ENCODE results near the gene LIMK1. TPM values are rescaled to one million over a fixed set of nuclear protein-coding genes. Genes with fewer than 3 reads are reported as not detected.
"Not testable (repeated sequence)": the region's sequence is repeated elsewhere in the genome, so short reads cannot be mapped to it uniquely, and the experiment has no call there.

Gene LIMK1
- total and polyA plus RNA-seq, 2 experiments from 2014 or later = 15.6 to 54.4 TPM

- no peaks in the 10 kb centered on the region for H3K9me3 ChIP-seq (ENCODE audit: low read depth)
- H3K27ac ChIP-seq = no peak overlapping the region
- no peak overlapping the region for H3K4me3 ChIP-seq
- DNase-seq (ENCODE audit: low read depth in 1 of 2, low spot score in 1 of 2) = no peak
- H3K36me3 ChIP-seq = no peaks in the 10 kb centered on the region
- peaks cover 4% of the 10 kb centered on the region for H3K4me1 ChIP-seq (ENCODE audit: low read depth)
- TF ChIP-seq, protein P1, sequence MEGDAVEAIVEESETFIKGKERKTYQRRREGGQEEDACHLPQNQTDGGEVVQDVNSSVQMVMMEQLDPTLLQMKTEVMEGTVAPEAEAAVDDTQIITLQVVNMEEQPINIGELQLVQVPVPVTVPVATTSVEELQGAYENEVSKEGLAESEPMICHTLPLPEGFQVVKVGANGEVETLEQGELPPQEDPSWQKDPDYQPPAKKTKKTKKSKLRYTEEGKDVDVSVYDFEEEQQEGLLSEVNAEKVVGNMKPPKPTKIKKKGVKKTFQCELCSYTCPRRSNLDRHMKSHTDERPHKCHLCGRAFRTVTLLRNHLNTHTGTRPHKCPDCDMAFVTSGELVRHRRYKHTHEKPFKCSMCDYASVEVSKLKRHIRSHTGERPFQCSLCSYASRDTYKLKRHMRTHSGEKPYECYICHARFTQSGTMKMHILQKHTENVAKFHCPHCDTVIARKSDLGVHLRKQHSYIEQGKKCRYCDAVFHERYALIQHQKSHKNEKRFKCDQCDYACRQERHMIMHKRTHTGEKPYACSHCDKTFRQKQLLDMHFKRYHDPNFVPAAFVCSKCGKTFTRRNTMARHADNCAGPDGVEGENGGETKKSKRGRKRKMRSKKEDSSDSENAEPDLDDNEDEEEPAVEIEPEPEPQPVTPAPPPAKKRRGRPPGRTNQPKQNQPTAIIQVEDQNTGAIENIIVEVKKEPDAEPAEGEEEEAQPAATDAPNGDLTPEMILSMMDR (IDR thresholded peaks at IDR 0.05; ENCODE audit: low read depth, low read length) = no peak
- H3K27me3 ChIP-seq = no peaks in the 10 kb centered on the region
Measured at GRCh38 chr7:74165867-74166593, 82.4 kb downstream of the LIMK1 start.

DNA sequence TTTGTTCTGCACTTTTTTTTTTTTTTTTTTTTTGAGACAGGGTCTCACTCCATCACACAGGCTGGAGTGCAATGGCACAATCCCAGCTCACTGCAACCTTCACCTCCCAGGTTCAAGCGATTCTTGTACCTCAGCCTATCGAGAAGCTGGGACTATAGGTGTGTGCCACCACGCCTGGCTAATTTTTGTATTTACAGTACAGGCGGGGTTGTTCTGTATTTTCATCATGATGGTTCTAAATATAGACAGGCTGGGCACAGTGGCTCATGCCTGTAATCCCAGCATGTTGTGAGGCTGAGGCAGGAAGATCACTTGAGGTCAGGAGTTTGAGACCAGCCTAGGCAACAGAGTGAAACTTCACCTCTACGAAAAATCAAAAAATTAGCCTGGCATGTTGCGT is 83.7 kb downstream of the LIMK1 start:
- H3K4me1 ChIP-seq (ENCODE audit: low read depth); H3K4me3 ChIP-seq; H3K27me3 ChIP-seq; H3K36me3 ChIP-seq; DNase-seq (ENCODE audit: low read depth in 1 of 2, low spot score in 1 of 2); H3K9me3 ChIP-seq (ENCODE audit: low read depth); H3K27ac ChIP-seq: not testable (repeated sequence)

Other genes with a start within 250 kb of the LIMK1 start
- gene METTL27, start 241.3 kb upstream of the LIMK1 start, total RNA-seq = 5.1 and 5.2 TPM in 2 replicates
- gene METTL27, start 241.3 kb upstream of the LIMK1 start, polyA plus RNA-seq = 4.6 and 11.2 TPM in 2 replicates
- not detected in 2 replicates for gene TMEM270, start 222.6 kb upstream of the LIMK1 start, total RNA-seq
- gene TMEM270, start 222.6 kb upstream of the LIMK1 start, polyA plus RNA-seq = not detected in 2 replicates
- 0.77 and 0.88 TPM in 2 replicates for gene ELN, start 55.6 kb upstream of the LIMK1 start, total RNA-seq
- 0.54 TPM in 1 of 2 replicates, not detected in the other for gene ELN, start 55.6 kb upstream of the LIMK1 start, polyA plus RNA-seq
- 314 and 330 TPM in 2 replicates for gene EIF4H, start 90.6 kb downstream of the LIMK1 start, total RNA-seq
- 323 and 395 TPM in 2 replicates for gene EIF4H, start 90.6 kb downstream of the LIMK1 start, polyA plus RNA-seq
- 0.63 and 1.1 TPM in 2 replicates for gene LAT2, start 126.2 kb downstream of the LIMK1 start, total RNA-seq
- gene LAT2, start 126.2 kb downstream of the LIMK1 start, polyA plus RNA-seq = 0.86 and 0.94 TPM in 2 replicates
- gene RFC2, start 170.6 kb downstream of the LIMK1 start, total RNA-seq = 14.6 and 26.8 TPM in 2 replicates
- 49.2 and 69.2 TPM in 2 replicates for gene RFC2, start 170.6 kb downstream of the LIMK1 start, polyA plus RNA-seq
- gene CLIP2, start 205.6 kb downstream of the LIMK1 start, total RNA-seq = 20.0 and 27.6 TPM in 2 replicates
- gene CLIP2, start 205.6 kb downstream of the LIMK1 start, polyA plus RNA-seq = 9.4 and 11.1 TPM in 2 replicates